GM19351 (cell line): Measurements from ENCODE around the gene PABPC1L.

Experiments used
- ATAC-seq: cut with Tn5 transposase; IDR thresholded peaks from one replicate; pipeline ENCODE4 v1.9.1; 2021; ENCODE audit warnings: mild to moderate bottlenecking, moderate library complexity; ENCODE audit not compliant: unreplicated experiment

Gene PABPC1L

GRCh38 chr20:44900231-44900854, 9.5 kb upstream of the PABPC1L start:
- ATAC-seq: no peak

GRCh38 chr20:44901974-44902373, 7.9 kb upstream of the PABPC1L start:
- no peak for ATAC-seq

- ATAC-seq: no peak
These were observed 5.5 kb upstream of the PABPC1L start for GRCh38 chr20:44904377-44904776.

GRCh38 chr20:44908987-44909871, 631 bp upstream of the PABPC1L start:
- ATAC-seq: no peak

- no peak for ATAC-seq
These were observed 916 bp downstream of the PABPC1L start for GRCh38 chr20:44910690-44911262.

- no peak for ATAC-seq
These were observed 1.5 kb downstream of the PABPC1L start for GRCh38 chr20:44911264-44911921.

GRCh38 chr20:44912189-44912588, 2.3 kb downstream of the PABPC1L start:
- no peak for ATAC-seq

- no peak for ATAC-seq
These were observed 5.1 kb downstream of the PABPC1L start for GRCh38 chr20:44914924-44915323.

- no peak for ATAC-seq
These were observed 6.7 kb downstream of the PABPC1L start for GRCh38 chr20:44916586-44916985.

- ATAC-seq: no peak
These were observed 7.5 kb downstream of the PABPC1L start for GRCh38 chr20:44917399-44917798.

GRCh38 chr20:44918342-44918741, 8.5 kb downstream of the PABPC1L start:
- no peak for ATAC-seq

GRCh38 chr20:44918761-44919160, 8.9 kb downstream of the PABPC1L start:
- no peak for ATAC-seq

GRCh38 chr20:44921447-44921846, 11.6 kb downstream of the PABPC1L start:
- no peak for ATAC-seq

- ATAC-seq: no peak
These were observed 14.7 kb downstream of the PABPC1L start for GRCh38 chr20:44924541-44924940.

GRCh38 chr20:44928595-44928994, 18.7 kb downstream of the PABPC1L start:
- ATAC-seq: no peak

GRCh38 chr20:44930517-44931168, 20.8 kb downstream of the PABPC1L start:
- no peak for ATAC-seq

GRCh38 chr20:44931911-44932310, 22.1 kb downstream of the PABPC1L start:
- no peak for ATAC-seq

GRCh38 chr20:44932916-44933315, 23.1 kb downstream of the PABPC1L start:
- no peak for ATAC-seq

GRCh38 chr20:44936510-44936909, 26.6 kb downstream of the PABPC1L start:
- ATAC-seq: no peak

- no peak for ATAC-seq
These were observed 28.8 kb downstream of the PABPC1L start for GRCh38 chr20:44938637-44939036.

GRCh38 chr20:44941120-44941691, 31.3 kb downstream of the PABPC1L start:
- ATAC-seq: no peak
